ENCODE results near the gene IVL. TPM values are rescaled to one million over a fixed set of nuclear protein-coding genes. Genes with fewer than 3 reads are reported as not detected.

IVL gene
- polyA plus RNA-seq, 3 donors from 2014 or later: not detected

GRCh38 chr1:152880316-152880715, 28.0 kb upstream of the IVL start:
- peaks cover 5 to 18% (median 7%) of the 10 kb centered on the region in 3 donors for H3K27me3 Mint-ChIP-seq (ENCODE audit: low read depth in 3 of 3)
- no peak for DNase-seq
- no peaks in the 10 kb centered on the region for H3K36me3 Mint-ChIP-seq
- no peak overlapping the region for H3K27ac Mint-ChIP-seq
- H3K4me1 Mint-ChIP-seq: peaks cover 0 to 3% of the 10 kb centered on the region in 2 donors
- H3K4me3 Mint-ChIP-seq: no peak overlapping the region
- H3K9me3 Mint-ChIP-seq: peaks cover 0 to 3% (median 0%) of the 10 kb centered on the region in 6 donors

- H3K27ac Mint-ChIP-seq: no peak overlapping the region
- H3K27me3 Mint-ChIP-seq (ENCODE audit: low read depth in 3 of 3): peaks cover 5 to 18% (median 7%) of the 10 kb centered on the region in 3 donors
- H3K9me3 Mint-ChIP-seq: peaks cover 0 to 3% (median 0%) of the 10 kb centered on the region in 6 donors
- H3K4me3 Mint-ChIP-seq: peak overlapping the region in 1 of 5 donors; percentile 46
- DNase-seq: no peak
- no peaks in the 10 kb centered on the region for H3K36me3 Mint-ChIP-seq
- peaks cover 0 to 3% of the 10 kb centered on the region in 2 donors for H3K4me1 Mint-ChIP-seq
These were observed 27.4 kb upstream of the IVL start for GRCh38 chr1:152880907-152881306.

GRCh38 chr1:152884085-152884484, 24.3 kb upstream of the IVL start:
- DNase-seq: no peak
- Mint-ChIP-seq H3K4me1 (peaks cover 0 to 3% of the 10 kb centered on the region in 2 donors), H3K27ac (no peak overlapping the region), H3K9me3 (peaks cover 0 to 2% (median 0%) of the 10 kb centered on the region in 6 donors), H3K4me3 (no peak overlapping the region), H3K27me3 (ENCODE audit: low read depth in 3 of 3) (peaks cover 7 to 8% (median 7%) of the 10 kb centered on the region in 3 donors), H3K36me3 (no peaks in the 10 kb centered on the region)

- peaks cover 4 to 8% (median 4%) of the 10 kb centered on the region in 3 donors for H3K27me3 Mint-ChIP-seq (ENCODE audit: low read depth in 3 of 3)
- H3K36me3 Mint-ChIP-seq: no peaks in the 10 kb centered on the region
- no peak overlapping the region for H3K4me3 Mint-ChIP-seq
- no peak for DNase-seq
- no peak overlapping the region for H3K27ac Mint-ChIP-seq
- H3K9me3 Mint-ChIP-seq: peaks cover 0 to 2% (median 0%) of the 10 kb centered on the region in 6 donors
- H3K4me1 Mint-ChIP-seq: peaks cover 0 to 3% of the 10 kb centered on the region in 2 donors
These were observed 23.8 kb upstream of the IVL start for GRCh38 chr1:152884506-152884905.

GRCh38 chr1:152884966-152885624, 23.3 kb upstream of the IVL start:
- peaks cover 1 to 5% (median 4%) of the 10 kb centered on the region in 3 donors for H3K27me3 Mint-ChIP-seq (ENCODE audit: low read depth in 3 of 3)
- H3K36me3 Mint-ChIP-seq: no peaks in the 10 kb centered on the region
- DNase-seq: no peak
- peaks cover 0 to 2% (median 0%) of the 10 kb centered on the region in 6 donors for H3K9me3 Mint-ChIP-seq
- H3K4me1 Mint-ChIP-seq: peaks cover 0 to 3% of the 10 kb centered on the region in 2 donors
- H3K27ac Mint-ChIP-seq: no peak overlapping the region
- no peak overlapping the region for H3K4me3 Mint-ChIP-seq

- Mint-ChIP-seq H3K4me3 (no peak overlapping the region), H3K27me3 (ENCODE audit: low read depth in 3 of 3) (peaks cover 2 to 3% (median 3%) of the 10 kb centered on the region in 3 donors), H3K9me3 (peaks cover 0 to 2% (median 0%) of the 10 kb centered on the region in 6 donors), H3K4me1 (no peaks in the 10 kb centered on the region), H3K36me3 (no peaks in the 10 kb centered on the region), H3K27ac (no peak overlapping the region)
- no peak for DNase-seq
These were observed 22.3 kb upstream of the IVL start for GRCh38 chr1:152886085-152886484.

GRCh38 chr1:152886758-152887409, 21.5 kb upstream of the IVL start:
- peaks cover 0 to 2% (median 0%) of the 10 kb centered on the region in 6 donors for H3K9me3 Mint-ChIP-seq
- DNase-seq: no peak
- no peaks in the 10 kb centered on the region for H3K36me3 Mint-ChIP-seq
- no peak overlapping the region for H3K4me3 Mint-ChIP-seq
- H3K27ac Mint-ChIP-seq: no peak overlapping the region
- H3K4me1 Mint-ChIP-seq: no peaks in the 10 kb centered on the region
- H3K27me3 Mint-ChIP-seq (ENCODE audit: low read depth in 3 of 3): peaks cover 2 to 3% (median 3%) of the 10 kb centered on the region in 3 donors

- Mint-ChIP-seq H3K4me1 (no peaks in the 10 kb centered on the region), H3K4me3 (no peak overlapping the region), H3K27ac (no peak overlapping the region), H3K9me3 (peaks cover 0 to 2% (median 0%) of the 10 kb centered on the region in 6 donors), H3K27me3 (ENCODE audit: low read depth in 3 of 3) (peaks cover 3 to 4% (median 3%) of the 10 kb centered on the region in 3 donors), H3K36me3 (no peaks in the 10 kb centered on the region)
- no peak for DNase-seq
These were observed 20.2 kb upstream of the IVL start for GRCh38 chr1:152888126-152888525.

- H3K27me3 Mint-ChIP-seq (ENCODE audit: low read depth in 3 of 3): peaks cover 1 to 10% (median 3%) of the 10 kb centered on the region in 3 donors
- H3K36me3 Mint-ChIP-seq: no peaks in the 10 kb centered on the region
- no peak overlapping the region for H3K4me3 Mint-ChIP-seq
- peaks cover 0 to 3% (median 0%) of the 10 kb centered on the region in 6 donors for H3K9me3 Mint-ChIP-seq
- no peaks in the 10 kb centered on the region for H3K4me1 Mint-ChIP-seq
- no peak for DNase-seq
- H3K27ac Mint-ChIP-seq: no peak overlapping the region
These were observed 9.3 kb upstream of the IVL start for GRCh38 chr1:152899027-152899426.

GRCh38 chr1:152899883-152900282, 8.5 kb upstream of the IVL start:
- Mint-ChIP-seq H3K9me3 (no peaks in the 10 kb centered on the region), H3K27me3 (ENCODE audit: low read depth in 3 of 3) (peaks cover 2 to 11% (median 3%) of the 10 kb centered on the region in 3 donors), H3K4me1 (no peaks in the 10 kb centered on the region), H3K36me3 (no peaks in the 10 kb centered on the region), H3K4me3 (no peak overlapping the region), H3K27ac (no peak overlapping the region)
- DNase-seq: no peak

- no peak for DNase-seq
- Mint-ChIP-seq H3K9me3 (peaks cover 0 to 1% (median 0%) of the 10 kb centered on the region in 6 donors), H3K27ac (no peak overlapping the region), H3K4me1 (peaks cover 0 to 4% of the 10 kb centered on the region in 2 donors), H3K36me3 (no peaks in the 10 kb centered on the region), H3K27me3 (ENCODE audit: low read depth in 3 of 3) (peaks cover 3 to 7% (median 6%) of the 10 kb centered on the region in 3 donors), H3K4me3 (no peak overlapping the region)
These were observed 6.7 kb upstream of the IVL start for GRCh38 chr1:152901631-152902030.

GRCh38 chr1:152902636-152903035, 5.7 kb upstream of the IVL start:
- no peak for DNase-seq
- peaks cover 0 to 7% of the 10 kb centered on the region in 2 donors for H3K4me1 Mint-ChIP-seq
- peak overlapping the region in 1 of 5 donors; percentile 29 for H3K4me3 Mint-ChIP-seq
- H3K36me3 Mint-ChIP-seq: no peaks in the 10 kb centered on the region
- H3K27me3 Mint-ChIP-seq (ENCODE audit: low read depth in 3 of 3): peaks cover 3 to 7% (median 4%) of the 10 kb centered on the region in 3 donors
- H3K27ac Mint-ChIP-seq: no peak overlapping the region
- peaks cover 0 to 1% (median 0%) of the 10 kb centered on the region in 6 donors for H3K9me3 Mint-ChIP-seq

- Mint-ChIP-seq H3K4me1 (peaks cover 0 to 10% of the 10 kb centered on the region in 2 donors), H3K4me3 (peak overlapping the region in 1 of 5 donors; percentile 24), H3K36me3 (no peaks in the 10 kb centered on the region), H3K27ac (no peak overlapping the region), H3K9me3 (peaks cover 0 to 1% (median 0%) of the 10 kb centered on the region in 6 donors), H3K27me3 (ENCODE audit: low read depth in 3 of 3) (peaks cover 5 to 7% (median 6%) of the 10 kb centered on the region in 3 donors)
- DNase-seq: no peak
These were observed 3.5 kb upstream of the IVL start for GRCh38 chr1:152904688-152905440.

Measured in immature natural killer cell (primary cell).